H9 (cell line): ENCODE results near the gene TTC39B. TPM values are rescaled to one million over a fixed set of nuclear protein-coding genes. Genes with fewer than 3 reads are reported as not detected.
"Not testable (repeated sequence)": the region's sequence is repeated elsewhere in the genome, so short reads cannot be mapped to it uniquely, and the experiment has no call there.

Experiments
- DNase-seq: peaks from one replicate; pipeline ENCODE4 v3.0.0-alpha.2; 2017
- H2AFZ ChIP-seq: one replicate; pipeline ENCODE4 v1.6.1; 2013; ENCODE audit warnings: mild to moderate bottlenecking, low read length, control low read depth, moderate library complexity
- H2AK5ac ChIP-seq: 2 replicates; pipeline ENCODE4 v1.6.1; 2013; ENCODE audit warnings: low read length, control low read depth, mixed read lengths; ENCODE audit not compliant: insufficient read length
- H2BK120ac ChIP-seq: one replicate; pipeline ENCODE4 v1.6.1; 2013; ENCODE audit warnings: low read depth, mild to moderate bottlenecking, low read length, control low read depth, inconsistent platforms; ENCODE audit not compliant: poor library complexity, severe bottlenecking
- H2BK12ac ChIP-seq: 2 replicates; pipeline ENCODE4 v1.6.1; 2013; ENCODE audit warnings: low read length, control low read depth, mixed read lengths, low read depth; ENCODE audit not compliant: insufficient read length
- H2BK15ac ChIP-seq: 2 replicates; pipeline ENCODE4 v1.6.1; 2013; ENCODE audit warnings: low read depth, low read length, control low read depth
- H2BK20ac ChIP-seq: one replicate; pipeline ENCODE4 v1.6.1; 2013; ENCODE audit warnings: low read depth, mild to moderate bottlenecking, low read length, control low read depth, inconsistent platforms; ENCODE audit not compliant: poor library complexity, severe bottlenecking
- H2BK5ac ChIP-seq: 2 replicates; pipeline ENCODE4 v1.6.1; 2013; ENCODE audit warnings: low read length, control low read depth, mixed read lengths; ENCODE audit not compliant: insufficient read length
- H3K14ac ChIP-seq: 2 replicates; pipeline ENCODE4 v1.6.1; 2013; ENCODE audit warnings: low read length, control low read depth; ENCODE audit not compliant: insufficient read depth
- H3K18ac ChIP-seq: 2 replicates; pipeline ENCODE4 v1.6.1; 2013; ENCODE audit warnings: low read depth, mild to moderate bottlenecking, mixed read lengths, low read length, control low read depth; ENCODE audit not compliant: insufficient read length
- H3K23ac ChIP-seq: 2 replicates; pipeline ENCODE4 v1.6.1; 2013; ENCODE audit warnings: low read length, control low read depth, mixed read lengths, low read depth; ENCODE audit not compliant: insufficient read length
- H3K23me2 ChIP-seq: 2 replicates; pipeline ENCODE4 v1.6.1; 2013; ENCODE audit warnings: low read depth, mild to moderate bottlenecking, mixed read lengths, low read length, control low read depth; ENCODE audit not compliant: insufficient read length, poor library complexity, severe bottlenecking
- H3K27ac ChIP-seq: 2 replicates; pipeline ENCODE4 v1.5.1; 2013; ENCODE audit warnings: low read length, control low read depth, mixed read lengths, low read depth; ENCODE audit not compliant: insufficient read length
- H3K27me3 ChIP-seq: 2 replicates; pipeline ENCODE4 v1.6.1; 2013; ENCODE audit warnings: low read length, control low read depth, inconsistent platforms; ENCODE audit not compliant: insufficient read depth
- H3K4ac ChIP-seq: 2 replicates; pipeline ENCODE4 v1.6.1; 2013; ENCODE audit warnings: low read depth, mild to moderate bottlenecking, control low read depth, inconsistent platforms, low read length, moderate library complexity
- H3K4me1 ChIP-seq: 2 replicates; pipeline ENCODE4 v1.6.1; 2013; ENCODE audit warnings: low read length, control low read depth, inconsistent platforms; ENCODE audit not compliant: insufficient read depth
- H3K4me2 ChIP-seq: 2 replicates; pipeline ENCODE4 v1.6.1; 2013; ENCODE audit warnings: low read length, control low read depth, mixed read lengths; ENCODE audit not compliant: insufficient read length, insufficient read depth
- H3K56ac ChIP-seq: 2 replicates; pipeline ENCODE4 v1.6.1; 2013; ENCODE audit warnings: low read depth, mild to moderate bottlenecking, mixed read lengths, low read length, control low read depth; ENCODE audit not compliant: insufficient read length
- H3K79me1 ChIP-seq: 2 replicates; pipeline ENCODE4 v1.6.1; 2013; ENCODE audit warnings: low read depth, mild to moderate bottlenecking, moderate library complexity, low read length, control low read depth, inconsistent platforms; ENCODE audit not compliant: insufficient read depth, poor library complexity, severe bottlenecking
- H3K79me2 ChIP-seq: 2 replicates; pipeline ENCODE4 v1.6.1; 2013; ENCODE audit warnings: low read length, control low read depth, inconsistent platforms; ENCODE audit not compliant: insufficient read depth
- H3K9ac ChIP-seq: 2 replicates; pipeline ENCODE4 v1.6.1; 2013; ENCODE audit warnings: low read length, control low read depth, mixed read lengths; ENCODE audit not compliant: insufficient read length; ENCODE audit errors: extremely low read depth
- H3K9me3 ChIP-seq: one replicate; pipeline ENCODE4 v1.6.1; 2013; ENCODE audit warnings: low read depth, low read length, inconsistent platforms; ENCODE audit not compliant: control insufficient read depth
- H3T11ph ChIP-seq: one replicate; pipeline ENCODE4 v1.6.1; 2013; ENCODE audit warnings: mild to moderate bottlenecking, low read length, control low read depth, inconsistent platforms
- H4K20me1 ChIP-seq: one replicate; pipeline ENCODE4 v1.6.1; 2013; ENCODE audit not compliant: control insufficient read depth, insufficient read length, insufficient read depth
- H4K5ac ChIP-seq: 2 replicates; pipeline ENCODE4 v1.6.1; 2013; ENCODE audit warnings: low read depth, mild to moderate bottlenecking, mixed read lengths, low read length, control low read depth; ENCODE audit not compliant: insufficient read length
- H4K8ac ChIP-seq: replicated peaks from 2 replicates; pipeline ENCODE4 v1.6.1; 2013; ENCODE audit warnings: low read length, control low read depth, mixed read lengths, low read depth; ENCODE audit not compliant: insufficient read length
- H4K91ac ChIP-seq: 2 replicates; pipeline ENCODE4 v1.6.1; 2013; ENCODE audit warnings: low read depth, mild to moderate bottlenecking, moderate library complexity, mixed read lengths, low read length, control low read depth; ENCODE audit not compliant: insufficient read length
- H3K27ac Mint-ChIP-seq, 3 experiments: 2 replicates in 2 of 3; 3 replicates in 1 of 3; pipeline ENCODE4 v1.8.0; 2020 to 2021; ENCODE audit warnings: mixed read lengths in 3 of 3, mild to moderate bottlenecking in 1 of 3, moderate library complexity in 1 of 3
- H3K27me3 Mint-ChIP-seq: 2 replicates; pipeline ENCODE4 v1.8.0; 2021; ENCODE audit warnings: low read depth, mild to moderate bottlenecking, moderate library complexity, mixed read lengths
- H3K36me3 Mint-ChIP-seq, 3 experiments: 2 replicates in 2 of 3; 3 replicates in 1 of 3; pipeline ENCODE4 v1.8.0; 2020 to 2021; ENCODE audit warnings: low read depth in 3 of 3, mixed read lengths in 3 of 3; ENCODE audit not compliant: insufficient read depth in 1 of 3
- H3K4me1 Mint-ChIP-seq, 2 experiments: 2 replicates each; pipeline ENCODE4 v1.8.0; 2020; ENCODE audit warnings: mixed read lengths in 2 of 2
- H3K4me3 Mint-ChIP-seq, 2 experiments: 2 replicates in 1 of 2; 3 replicates in 1 of 2; pipeline ENCODE4 v1.8.0; 2020 to 2021; ENCODE audit warnings: mild to moderate bottlenecking in 2 of 2, mixed read lengths in 2 of 2, moderate library complexity in 1 of 2
- H3K9me3 Mint-ChIP-seq, 2 experiments: 2 replicates in 1 of 2; 3 replicates in 1 of 2; pipeline ENCODE4 v1.8.0; 2020; ENCODE audit warnings: mild to moderate bottlenecking in 2 of 2, mixed read lengths in 2 of 2, moderate library complexity in 1 of 2
- WGBS: extraction: QIAGEN DNeasy Blood & Tissue Kit; methylation state at CpG from one replicate; pipeline ENCODE4 v1.1.7; 2013; ENCODE audit warnings: missing lambda C conversion rate, low lambda C conversion rate, mixed read lengths; ENCODE audit not compliant: insufficient read length; ENCODE audit errors: extremely low coverage; 5-methylcytosine and 5-hydroxymethylcytosine counted together
- total RNA-seq: library from RNA; stranded (reverse); gene quantifications from 2 replicates; pipeline ENCODE4 v1.2.1, GENCODE V29; 2021

TTC39B gene
- total RNA-seq, 1 experiment from 2014 or later, result 8.2 TPM

- WGBS, result no CpG with 5 or more reads among the region's 29 CpGs
- not testable (repeated sequence) for H4K8ac ChIP-seq, H3K27me3 ChIP-seq, H3K79me2 ChIP-seq, H3K9ac ChIP-seq, H3K9me3 ChIP-seq, H4K91ac ChIP-seq, H3K18ac ChIP-seq, H3K4ac ChIP-seq, H2BK20ac ChIP-seq, H4K20me1 ChIP-seq, H3K4me2 ChIP-seq, H2BK15ac ChIP-seq, H2BK120ac ChIP-seq, H3K23ac ChIP-seq, H2BK12ac ChIP-seq, H3T11ph ChIP-seq, H2AK5ac ChIP-seq, H3K4me1 ChIP-seq, H4K5ac ChIP-seq, H3K4me3 Mint-ChIP-seq, H2BK5ac ChIP-seq, H3K27ac ChIP-seq, H3K4me1 Mint-ChIP-seq, H3K56ac ChIP-seq, H3K14ac ChIP-seq, H3K79me1 ChIP-seq, H2AFZ ChIP-seq, H3K27me3 Mint-ChIP-seq, H3K23me2 ChIP-seq
- peak; percentile 39 for DNase-seq
- H3K9me3 Mint-ChIP-seq, result peaks cover 17 to 24% of the 10 kb centered on the region in 2 experiments
- 0 out of 7 replicates have a peak overlapping the region, but pooled peaks of 1 of the 3 experiments have one; percentile 10 for H3K27ac Mint-ChIP-seq
- H3K36me3 Mint-ChIP-seq, result peaks cover 7 to 26% (median 8%) of the 10 kb centered on the region in 3 experiments
Measured at GRCh38 chr9:15232706-15233280, 74.2 kb downstream of the TTC39B start.
